Fibroblast of skin of left biceps (primary cell): ENCODE measurements around the gene PLAAT2.
"Not testable (repeated sequence)": the region's sequence is repeated elsewhere in the genome, so short reads cannot be mapped to it uniquely, and the experiment has no call there.

Experiments used
- DNase-seq, 2 experiments: peaks; one replicate each; pipeline ENCODE4 v3.0.0-alpha.2; 2013; ENCODE audit warnings: low read depth in 2 of 2

Gene PLAAT2

GRCh38 chr11:63563201-63564055 is at the start of gene PLAAT2:
TSS of gene PLAAT2 (minus strand) at chr11:63563379. CDS start at chr11:63563324, 55 bp downstream.
- no peak for DNase-seq

- DNase-seq: no peak
Observed at GRCh38 chr11:63612181-63612580, 49.0 kb upstream of the PLAAT2 start.

GRCh38 chr11:63611395-63611747 is 48.2 kb upstream of the PLAAT2 start:
- DNase-seq: no peak

- no peak for DNase-seq
Observed at GRCh38 chr11:63610604-63611394, 47.6 kb upstream of the PLAAT2 start.

GRCh38 chr11:63609971-63610580 is 46.9 kb upstream of the PLAAT2 start:
- DNase-seq: no peak

- no peak for DNase-seq
Observed at GRCh38 chr11:63609536-63609935, 46.4 kb upstream of the PLAAT2 start.

GRCh38 chr11:63608353-63609345 is 45.5 kb upstream of the PLAAT2 start:
- peak; percentile 29 to 43 for DNase-seq

GRCh38 chr11:63603180-63603518 is 40.0 kb upstream of the PLAAT2 start:
- no peak for DNase-seq

- not testable (repeated sequence) for DNase-seq
Observed at GRCh38 chr11:63602290-63603179, 39.4 kb upstream of the PLAAT2 start.

- DNase-seq: peak; percentile 21 to 22
Observed at GRCh38 chr11:63599211-63600122, 36.3 kb upstream of the PLAAT2 start.

GRCh38 chr11:63598556-63598955 is 35.4 kb upstream of the PLAAT2 start:
- no peak for DNase-seq

GRCh38 chr11:63595296-63595695 is 32.1 kb upstream of the PLAAT2 start:
- no peak for DNase-seq

- DNase-seq: no peak
Observed at GRCh38 chr11:63592975-63593395, 29.8 kb upstream of the PLAAT2 start.

- no peak for DNase-seq
Observed at GRCh38 chr11:63590024-63590788, 27.0 kb upstream of the PLAAT2 start.

GRCh38 chr11:63589000-63589399 is 25.8 kb upstream of the PLAAT2 start:
- no peak for DNase-seq

- no peak for DNase-seq
Observed at GRCh38 chr11:63586451-63587166, 23.4 kb upstream of the PLAAT2 start.

- DNase-seq: no peak
Observed at GRCh38 chr11:63583357-63583677, 20.1 kb upstream of the PLAAT2 start.

- DNase-seq: not testable (repeated sequence)
Observed at GRCh38 chr11:63581224-63581623, 18.0 kb upstream of the PLAAT2 start.
